GM21447 (cell line): Measurements from ENCODE around the gene OR10H2.
"Not testable (repeated sequence)": the region's sequence is repeated elsewhere in the genome, so short reads cannot be mapped to it uniquely, and the experiment has no call there.

ENCODE experiments used
- ATAC-seq: cut with Tn5 transposase; IDR thresholded peaks from one replicate; pipeline ENCODE4 v1.9.1; 2021; ENCODE audit not compliant: unreplicated experiment

OR10H2 gene

GRCh38 chr19:15759962-15760565 is 32.2 kb downstream of the OR10H2 start:
- ATAC-seq = no peak

- ATAC-seq = no peak
Observed at GRCh38 chr19:15769586-15769985, 41.8 kb downstream of the OR10H2 start.

- ATAC-seq = not testable (repeated sequence)
Observed at GRCh38 chr19:15774159-15774558, 46.3 kb downstream of the OR10H2 start.

- no peak for ATAC-seq
Observed at GRCh38 chr19:15775249-15775648, 47.4 kb downstream of the OR10H2 start.

GRCh38 chr19:15776264-15776663 is 48.4 kb downstream of the OR10H2 start:
- no peak for ATAC-seq

GRCh38 chr19:15776991-15777970 is 49.5 kb downstream of the OR10H2 start:
- no peak for ATAC-seq
